Gastrocnemius medialis (tissue), 4 donors: ENCODE results near the gene AIFM1. TPM values are rescaled to one million over a fixed set of nuclear protein-coding genes. Genes with fewer than 3 reads are reported as not detected.

ENCODE experiments used
- ATAC-seq, 2 donors: fragments of 150-250 bp; one replicate each; pipeline ENCODE4 v1.9.1; 2016
- DNase-seq, 2 donors: peaks; one replicate each; pipeline ENCODE4 v3.0.0-alpha.2; 2019
- H3K27ac ChIP-seq, 4 donors: fragments of 200-600 bp; sonication (generic); 1 replicate in 1 of 4; 2 replicates in 3 of 4; pipeline ENCODE4 v1.5.1; 2016 to 2018; ENCODE audit warnings: mild to moderate bottlenecking in 2 of 4, moderate library complexity in 1 of 4
- H3K27me3 ChIP-seq, 3 donors: fragments of 200-600 bp; sonication (generic) in 2 of 3; 1 replicate in 1 of 3; 2 replicates in 2 of 3; pipeline versions ENCODE4 v1.5.1 to v1.6.0; 2016 to 2019; ENCODE audit warnings: mild to moderate bottlenecking in 1 of 3, moderate library complexity in 1 of 3
- H3K36me3 ChIP-seq, 2 donors: fragments of 200-600 bp; sonication (generic) in 1 of 2; one replicate each; pipeline ENCODE4 v1.5.1; 2017 to 2018
- H3K4me1 ChIP-seq, 2 donors: fragments of 200-600 bp; sonication (generic) in 1 of 2; one replicate each; pipeline ENCODE4 v1.5.1; 2016 to 2017; ENCODE audit warnings: mild to moderate bottlenecking in 2 of 2
- H3K4me3 ChIP-seq, 4 donors: fragments of 200-600 bp; sonication (generic) in 3 of 4; 1 replicate in 1 of 4; 2 replicates in 3 of 4; pipeline ENCODE4 v1.5.1; 2016 to 2019; ENCODE audit warnings: mild to moderate bottlenecking in 2 of 4
- H3K9me3 ChIP-seq, 3 donors: fragments of 200-600 bp; sonication (generic) in 2 of 3; 1 replicate in 1 of 3; 2 replicates in 2 of 3; pipeline ENCODE4 v1.5.1; 2016 to 2019
- POLR2A ChIP-seq, 2 donors: fragments of 450-650 bp; IDR thresholded peaks; one replicate each; pipeline ENCODE4 v1.6.1; 2017; ENCODE audit warnings: antibody characterized with exemption in 2 of 2, mild to moderate bottlenecking in 2 of 2, moderate library complexity in 2 of 2
- in situ Hi-C, 4 donors: fragments of 200-750 bp; cut with MboI; loops; one replicate each; pipeline versions ENCODE4 v1.15.0 to v1.8.0; 2017; ENCODE audit warnings: low sequenced_read_pairs in 4 of 4
- intact Hi-C: fragments of 100-400 bp; cut with DNase I; formaldehyde crosslinking; loops from one replicate; pipeline ENCODE4 v1.15.1; 2023; ENCODE audit warnings: low total_unique reads
- total RNA-seq, 4 donors: library from RNA; depleted of rRNA; stranded (reverse); fragments of >200 nt; gene quantifications; one replicate each; pipeline versions ENCODE4 v1.1.0 to v1.2.3, GENCODE V29; 2016
- TF ChIP-seq, protein P1 (sequence below), 5 experiments: fragments of 450-650 bp in 3 of 5; fragments of 200-600 bp in 2 of 5; sonication (generic) in 2 of 5; IDR thresholded peaks in 4 of 5; conservative IDR thresholded peaks in 1 of 5; 1 replicate in 4 of 5; 2 replicates in 1 of 5; pipeline ENCODE4 v1.5.1; 2016 to 2019; ENCODE audit warnings: antibody characterized with exemption in 5 of 5, mild to moderate bottlenecking in 3 of 5, moderate library complexity in 3 of 5

AIFM1 gene
- 10 to 100 TPM; 18.9 to 50.1 (median 30.0) TPM for total RNA-seq

- H3K4me3 ChIP-seq: peak within 1 kb of the TSS; percentile 62 to 81 (median 74)
- peak; percentile 89 to 93 for DNase-seq
- TF ChIP-seq, protein P1, sequence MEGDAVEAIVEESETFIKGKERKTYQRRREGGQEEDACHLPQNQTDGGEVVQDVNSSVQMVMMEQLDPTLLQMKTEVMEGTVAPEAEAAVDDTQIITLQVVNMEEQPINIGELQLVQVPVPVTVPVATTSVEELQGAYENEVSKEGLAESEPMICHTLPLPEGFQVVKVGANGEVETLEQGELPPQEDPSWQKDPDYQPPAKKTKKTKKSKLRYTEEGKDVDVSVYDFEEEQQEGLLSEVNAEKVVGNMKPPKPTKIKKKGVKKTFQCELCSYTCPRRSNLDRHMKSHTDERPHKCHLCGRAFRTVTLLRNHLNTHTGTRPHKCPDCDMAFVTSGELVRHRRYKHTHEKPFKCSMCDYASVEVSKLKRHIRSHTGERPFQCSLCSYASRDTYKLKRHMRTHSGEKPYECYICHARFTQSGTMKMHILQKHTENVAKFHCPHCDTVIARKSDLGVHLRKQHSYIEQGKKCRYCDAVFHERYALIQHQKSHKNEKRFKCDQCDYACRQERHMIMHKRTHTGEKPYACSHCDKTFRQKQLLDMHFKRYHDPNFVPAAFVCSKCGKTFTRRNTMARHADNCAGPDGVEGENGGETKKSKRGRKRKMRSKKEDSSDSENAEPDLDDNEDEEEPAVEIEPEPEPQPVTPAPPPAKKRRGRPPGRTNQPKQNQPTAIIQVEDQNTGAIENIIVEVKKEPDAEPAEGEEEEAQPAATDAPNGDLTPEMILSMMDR (IDR thresholded peaks at IDR 0.05 in 4 of 5, conservative IDR thresholded peaks at IDR 0.05 in 1 of 5): no peak
- peak; percentile 61 to 69 for TF ChIP-seq POLR2A (IDR thresholded peaks at IDR 0.05)
- in situ Hi-C loops: no loop called here
- no peaks in the 10 kb centered on the region for H3K36me3 ChIP-seq
- H3K9me3 ChIP-seq: no peaks in the 10 kb centered on the region
- H3K27ac ChIP-seq: peak within 1 kb of the TSS; percentile 88 to 94 (median 90)
- H3K4me1 ChIP-seq: peaks cover 11 to 18% of the 10 kb centered on the region in 2 donors
- intact Hi-C loops: loop anchor here (1.0 to 5.0 kb wide), 4 partner anchors 55 to 235 kb away; partner anchors contain the start of genes BCORL1 and ELF4
- no peaks in the 10 kb centered on the region for H3K27me3 ChIP-seq
- peak; percentile 92 to 98 for ATAC-seq
These were observed at the start of gene AIFM1 for GRCh38 chrX:130165703-130166502. Gene AIFM1 (minus strand): TSS chrX:130165841. CDS start chrX:130165656, 185 bp downstream.

DNA sequence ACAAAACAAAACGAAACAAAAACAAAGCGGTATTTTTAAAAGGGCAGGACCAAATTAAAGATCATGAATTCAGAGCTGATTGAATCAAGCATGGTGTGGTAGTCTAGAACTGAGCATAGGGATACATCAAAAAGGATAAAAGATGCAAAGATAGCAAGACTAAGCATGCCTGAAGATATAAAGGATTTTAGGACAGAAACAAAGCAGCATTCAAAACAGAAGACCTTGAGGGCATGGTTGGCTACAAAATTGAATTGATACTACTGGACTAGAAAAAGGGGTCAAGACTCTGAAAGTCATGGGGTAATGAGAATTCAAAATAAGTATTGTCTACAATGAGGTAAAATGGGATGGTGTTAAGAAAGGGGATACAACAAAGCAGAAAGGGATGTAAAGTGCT, 47.7 kb upstream of the AIFM1 start:
- H3K4me3 ChIP-seq: no peak overlapping the region
- no peaks in the 10 kb centered on the region for H3K9me3 ChIP-seq
- intact Hi-C loops: no loop called here
- no peak overlapping the region for H3K27ac ChIP-seq
- peaks cover 0 to 12% of the 10 kb centered on the region in 2 donors for H3K36me3 ChIP-seq
- H3K27me3 ChIP-seq: no peaks in the 10 kb centered on the region
- no peak for TF ChIP-seq POLR2A (IDR thresholded peaks at IDR 0.05)
- TF ChIP-seq, protein P1 (IDR thresholded peaks at IDR 0.05 in 4 of 5, conservative IDR thresholded peaks at IDR 0.05 in 1 of 5): no peak
- ATAC-seq: no peak
- in situ Hi-C loops: no loop called here
- no peaks in the 10 kb centered on the region for H3K4me1 ChIP-seq
- DNase-seq: no peak

GRCh38 chrX:130212371-130212770, 46.7 kb upstream of the AIFM1 start:
- Histone ChIP-seq H3K27me3 (no peaks in the 10 kb centered on the region), H3K36me3 (peaks cover 0 to 12% of the 10 kb centered on the region in 2 donors), H3K4me1 (no peaks in the 10 kb centered on the region), H3K27ac (no peak overlapping the region), H3K4me3 (no peak overlapping the region), H3K9me3 (no peaks in the 10 kb centered on the region)
- ATAC-seq: no peak
- DNase-seq: no peak
- no peak for TF ChIP-seq POLR2A (IDR thresholded peaks at IDR 0.05)
- TF ChIP-seq, protein P1 (IDR thresholded peaks at IDR 0.05 in 4 of 5, conservative IDR thresholded peaks at IDR 0.05 in 1 of 5): no peak
- intact Hi-C loops: no loop called here
- in situ Hi-C loops: no loop called here

GRCh38 chrX:130211415-130212186, 46.0 kb upstream of the AIFM1 start:
- in situ Hi-C loops: no loop called here
- Histone ChIP-seq H3K4me1 (no peaks in the 10 kb centered on the region), H3K9me3 (no peaks in the 10 kb centered on the region), H3K36me3 (peaks cover 0 to 12% of the 10 kb centered on the region in 2 donors), H3K27ac (no peak overlapping the region), H3K4me3 (no peak overlapping the region), H3K27me3 (no peaks in the 10 kb centered on the region)
- intact Hi-C loops: no loop called here
- DNase-seq (no peak), ATAC-seq (no peak)
- no peak for TF ChIP-seq POLR2A (IDR thresholded peaks at IDR 0.05)
- TF ChIP-seq, protein P1 (IDR thresholded peaks at IDR 0.05 in 4 of 5, conservative IDR thresholded peaks at IDR 0.05 in 1 of 5): no peak
